GM18870 (cell line): Measurements from ENCODE around the gene OPTN.
"Not testable (repeated sequence)": the region's sequence is repeated elsewhere in the genome, so short reads cannot be mapped to it uniquely, and the experiment has no call there.

Experiments used
- ATAC-seq: cut with Tn5 transposase; IDR thresholded peaks from one replicate; pipeline ENCODE4 v1.9.1; 2021; ENCODE audit warnings: moderate library complexity; ENCODE audit not compliant: unreplicated experiment

Gene OPTN

DNA sequence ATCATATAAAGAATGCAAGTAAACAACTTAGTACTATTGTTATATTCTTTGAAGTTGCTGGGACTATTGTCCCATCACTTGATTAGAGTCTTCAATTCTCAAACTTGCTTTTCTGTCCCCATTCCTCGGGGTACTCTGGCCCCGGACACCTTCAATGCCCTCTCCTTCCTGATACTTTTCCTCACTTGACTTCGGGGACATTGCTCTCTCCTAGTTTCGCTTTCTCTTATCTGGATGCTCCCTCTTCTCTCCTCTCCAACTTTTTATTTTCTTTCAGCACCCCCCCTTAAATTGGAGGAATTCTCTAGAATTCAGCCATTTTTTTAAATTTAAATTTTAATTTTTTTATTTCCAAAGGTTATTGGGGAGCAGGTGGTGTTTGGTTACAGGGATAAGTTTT, 10.6 kb upstream of the OPTN start:
- no peak for ATAC-seq

DNA sequence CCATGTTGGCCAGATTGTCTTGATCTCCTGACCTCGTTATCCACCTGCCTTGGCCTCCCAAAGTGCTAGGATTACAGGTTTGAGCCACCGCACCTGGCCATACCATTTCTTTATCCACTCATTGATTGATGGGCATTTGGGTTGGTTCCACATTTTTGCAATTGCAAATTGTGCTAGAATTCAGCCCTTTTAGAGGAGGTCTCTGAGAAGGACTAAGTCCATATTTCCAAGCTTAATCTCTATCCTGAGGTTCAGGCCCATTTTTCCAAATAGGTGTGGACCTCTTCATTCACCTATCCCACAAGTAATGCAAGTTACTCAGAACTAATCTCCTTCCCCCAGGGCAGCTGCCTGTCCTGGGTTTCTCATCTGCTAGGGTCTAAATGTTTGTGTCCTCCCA, 9.7 kb upstream of the OPTN start:
- ATAC-seq, result no peak

DNA sequence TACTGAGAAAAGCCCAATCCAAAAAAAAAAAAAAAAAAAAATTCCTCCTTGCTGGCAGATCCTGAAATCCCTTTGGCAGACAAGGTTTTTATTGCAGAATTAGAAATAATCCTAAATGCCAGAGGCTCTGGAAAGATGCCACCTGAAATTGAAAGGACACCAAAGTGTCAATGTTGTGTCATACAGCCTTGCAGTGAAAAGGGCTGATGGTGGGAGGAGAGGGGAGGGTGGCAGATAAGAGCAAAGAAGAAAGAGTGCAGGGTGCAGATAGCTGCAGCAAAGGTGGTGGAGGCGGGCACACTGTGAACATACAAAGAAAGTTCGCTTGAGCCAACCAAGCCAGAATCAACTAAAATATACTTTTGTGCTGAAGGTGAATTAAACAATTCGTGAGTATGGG, 8.2 kb upstream of the OPTN start:
- ATAC-seq, result no peak

DNA sequence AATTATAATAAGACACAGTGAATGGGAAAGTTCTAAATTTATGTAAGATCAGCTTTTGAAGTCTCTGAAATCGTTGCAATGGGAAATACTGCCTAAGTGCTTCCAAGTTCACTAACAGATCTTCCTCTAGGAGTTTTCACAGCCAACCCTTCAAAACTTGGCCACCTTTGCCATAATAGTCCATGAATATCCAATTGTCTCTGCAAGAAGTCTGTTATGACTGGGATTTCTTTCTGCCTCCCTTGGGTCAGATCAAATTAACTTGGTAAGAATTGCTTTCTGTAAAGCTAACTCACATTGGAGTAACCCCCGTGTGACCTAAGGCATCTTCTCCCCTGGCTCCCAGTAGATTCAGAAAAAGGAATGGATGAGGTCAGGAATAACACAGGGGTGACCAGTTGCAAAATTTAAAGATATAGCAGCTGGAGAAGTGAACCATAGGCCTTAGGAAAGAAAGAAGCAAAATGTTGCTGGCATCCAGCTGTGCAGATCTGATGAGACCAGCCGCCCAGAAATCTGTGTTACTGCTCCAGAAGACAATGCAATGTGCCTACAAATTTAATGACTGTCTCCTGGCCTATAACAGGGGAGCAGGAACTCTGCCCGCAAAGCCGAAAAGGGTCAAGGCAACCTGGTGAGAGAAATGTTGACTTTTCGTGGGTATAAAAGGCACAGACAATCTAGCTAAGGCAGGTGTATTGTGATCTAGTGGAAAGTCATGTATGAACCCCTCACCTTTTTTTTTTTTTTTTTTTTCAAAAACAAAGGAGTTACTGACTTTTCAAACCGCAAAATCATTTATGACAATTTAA, 7.5 kb upstream of the OPTN start:
- ATAC-seq, result no peak

DNA sequence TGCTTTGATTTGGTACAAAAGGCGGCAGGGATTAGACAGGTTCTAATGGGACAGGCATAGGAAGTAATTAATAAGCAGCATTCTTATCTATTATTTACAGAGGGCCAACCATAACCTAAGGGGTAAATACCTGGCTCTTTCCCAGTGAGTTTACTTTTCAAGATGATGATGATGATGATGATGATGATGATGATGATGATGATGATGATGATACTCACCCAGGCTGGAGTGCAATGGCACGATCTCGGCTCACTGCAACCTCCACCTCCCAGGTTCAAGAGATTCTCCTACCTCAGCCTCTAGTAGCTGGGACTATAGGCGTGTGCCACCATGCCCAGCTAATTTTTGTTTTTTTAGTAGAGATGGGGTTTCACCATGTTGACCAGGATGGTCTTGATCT, 5.9 kb upstream of the OPTN start:
- ATAC-seq, result not testable (repeated sequence)

DNA sequence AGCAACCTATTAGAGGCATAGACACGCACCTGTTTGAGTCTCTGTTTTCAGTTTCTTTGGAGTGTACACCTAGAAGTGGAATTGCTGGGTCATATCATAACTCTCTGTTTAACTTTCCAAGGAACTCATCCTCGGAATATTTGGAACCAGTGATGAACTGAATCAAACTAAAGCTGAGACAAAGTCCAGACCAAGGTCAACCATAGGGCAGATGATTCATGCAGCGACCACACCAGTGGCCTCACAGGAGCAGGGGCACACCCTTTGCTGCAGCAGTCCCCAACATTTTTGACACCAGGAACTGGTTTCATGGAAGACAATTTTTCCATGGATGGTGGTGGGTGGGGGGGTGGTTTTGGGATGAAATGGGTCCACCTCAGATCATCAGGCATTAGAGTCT, 4.9 kb upstream of the OPTN start:
- no peak for ATAC-seq

DNA sequence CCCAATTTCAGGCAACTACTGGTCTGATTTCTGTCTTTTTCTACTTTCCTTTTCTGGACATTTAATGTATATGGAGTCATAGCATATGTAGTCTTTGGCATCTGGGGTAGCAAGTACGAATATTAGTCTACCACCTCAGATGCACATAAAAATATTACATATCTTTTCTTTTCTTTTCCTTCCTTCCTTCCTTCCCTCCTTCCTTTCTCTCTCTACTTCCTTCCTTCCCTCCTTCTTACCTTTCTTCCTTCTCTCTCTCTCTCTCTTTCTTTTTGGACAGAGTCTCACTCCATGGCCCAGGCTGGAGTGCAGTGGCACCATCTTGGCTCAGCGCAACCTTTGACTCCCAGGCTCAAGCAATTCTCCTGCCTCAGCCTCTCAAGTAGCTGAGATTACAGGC, 4.0 kb upstream of the OPTN start:
- ATAC-seq, result no peak

DNA sequence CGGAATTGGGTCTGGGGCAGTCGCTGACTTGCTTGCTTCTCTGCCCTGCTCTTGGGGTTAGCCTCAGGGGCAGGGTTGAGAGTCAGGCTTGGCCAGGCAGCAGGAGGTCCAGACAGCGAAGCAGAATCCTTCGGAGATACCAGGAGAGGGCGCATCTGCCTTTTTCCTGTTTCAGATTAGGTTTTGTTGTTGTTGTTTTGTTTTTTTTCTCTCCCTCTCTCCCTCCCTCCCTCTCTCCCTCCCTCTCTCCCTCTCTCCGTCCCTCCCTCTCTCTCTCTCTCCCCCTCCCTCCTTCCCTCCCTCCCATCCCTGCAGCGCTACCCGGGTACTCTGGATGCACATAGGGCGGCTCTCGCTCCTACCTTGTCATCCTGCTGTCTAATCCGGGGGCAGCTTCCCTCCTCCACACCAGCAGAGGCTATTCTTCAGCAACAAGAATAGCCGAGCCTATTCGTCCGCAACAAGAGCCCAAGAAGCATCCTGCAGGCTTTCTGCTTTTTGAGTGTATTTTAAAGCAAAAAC, 758 bp upstream of the OPTN start:
- ATAC-seq, result peak; percentile 23

DNA sequence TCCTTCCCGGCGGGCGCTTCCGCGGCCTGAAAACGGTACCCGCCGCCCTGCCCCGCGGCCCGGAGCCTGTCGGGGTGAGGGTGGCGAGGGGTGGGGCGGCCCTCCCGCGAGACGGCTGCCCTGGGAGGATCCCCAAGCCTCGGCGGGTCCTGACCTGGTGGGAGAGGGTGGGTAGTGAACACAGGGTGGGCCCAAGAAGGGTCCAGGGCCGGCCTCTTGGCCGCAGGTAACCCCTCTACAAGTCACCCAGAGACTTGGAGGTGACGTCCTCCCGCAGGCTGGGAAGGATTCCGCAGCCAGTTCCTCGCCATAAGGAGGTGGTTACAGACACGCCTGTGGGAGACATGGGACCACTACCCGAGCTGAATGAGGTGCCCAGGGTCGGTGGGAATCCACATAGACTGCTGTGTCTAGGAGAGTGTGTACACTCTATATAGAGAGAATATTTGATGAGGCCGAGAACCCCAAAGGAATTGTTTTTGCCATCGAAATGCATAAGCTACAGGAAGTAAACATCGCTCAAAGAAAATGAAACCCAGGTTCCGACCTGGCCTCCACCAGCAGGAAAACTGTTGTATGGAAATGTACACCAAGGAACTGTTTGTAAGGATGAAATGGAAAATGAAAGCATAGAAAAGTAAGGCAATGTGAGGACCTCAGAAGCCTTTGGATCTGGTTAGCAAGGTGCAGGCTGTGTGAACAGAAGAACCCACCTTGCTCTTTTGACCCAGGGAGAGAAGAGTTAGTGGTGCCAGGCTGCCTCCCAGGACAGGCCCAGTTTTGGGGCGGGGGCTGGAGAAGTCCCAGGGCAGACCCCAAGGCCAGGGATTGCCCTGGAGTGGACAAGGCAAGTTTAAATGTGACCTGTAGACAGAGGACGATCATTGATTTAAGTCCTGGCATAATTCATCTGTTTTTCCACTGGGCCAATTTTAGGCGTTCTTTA, 659 bp downstream of the OPTN start:
- peak; percentile 18 for ATAC-seq

DNA sequence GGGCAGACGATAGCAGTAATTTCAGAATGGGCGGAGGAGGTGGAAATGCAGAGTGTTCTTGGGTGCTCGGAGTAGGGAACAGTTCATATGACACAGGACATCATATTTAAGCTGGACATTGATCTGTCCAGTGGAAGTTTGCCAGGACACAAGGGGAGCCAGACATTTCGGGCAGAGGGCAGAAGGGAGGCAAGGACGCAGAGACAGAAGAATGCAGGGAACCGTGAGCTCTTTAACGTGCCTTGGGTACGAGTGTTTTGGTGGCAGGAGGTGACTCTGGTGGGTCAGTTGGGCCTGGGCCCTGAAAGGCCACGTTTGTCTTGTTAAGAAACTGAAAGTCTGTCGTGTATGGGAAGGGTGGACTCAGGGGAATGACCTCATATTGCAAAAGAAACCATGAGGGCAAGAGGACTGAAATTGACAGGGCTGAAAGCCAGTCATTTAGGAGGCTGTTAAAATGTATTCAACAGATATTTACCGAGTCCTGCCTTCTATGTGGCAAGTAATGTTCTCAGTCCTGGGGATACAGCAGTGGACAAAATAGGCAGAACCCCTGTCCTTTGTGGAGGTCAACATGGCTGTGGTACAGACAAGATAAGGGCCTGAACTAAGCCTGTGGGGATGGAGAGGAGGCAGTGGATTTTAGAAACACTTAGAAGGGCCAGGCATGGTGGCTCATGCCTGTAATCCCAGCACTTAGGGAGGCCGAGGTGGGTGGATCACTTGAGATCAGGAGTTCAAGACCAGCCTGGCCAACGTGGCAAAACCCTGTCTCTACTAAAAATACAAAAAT, 2.2 kb downstream of the OPTN start:
- no peak for ATAC-seq

DNA sequence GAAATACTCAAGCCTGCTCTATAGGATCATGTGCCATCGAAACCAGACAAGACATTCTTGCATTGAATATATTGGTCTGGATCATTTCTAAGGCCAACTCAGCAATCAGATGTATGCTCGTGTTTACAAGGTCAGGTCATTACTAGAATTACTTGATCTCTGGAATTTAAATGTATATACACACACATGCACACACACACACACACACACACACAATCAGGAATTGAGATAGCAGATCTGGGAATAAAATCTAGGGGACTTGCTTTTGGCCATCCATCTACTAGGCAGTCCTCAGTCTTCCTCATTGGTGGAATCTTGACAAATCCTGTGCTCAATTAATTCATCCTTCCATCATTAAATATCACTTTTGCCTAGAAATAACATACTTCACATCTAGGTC, 3.6 kb downstream of the OPTN start:
- ATAC-seq, result no peak

DNA sequence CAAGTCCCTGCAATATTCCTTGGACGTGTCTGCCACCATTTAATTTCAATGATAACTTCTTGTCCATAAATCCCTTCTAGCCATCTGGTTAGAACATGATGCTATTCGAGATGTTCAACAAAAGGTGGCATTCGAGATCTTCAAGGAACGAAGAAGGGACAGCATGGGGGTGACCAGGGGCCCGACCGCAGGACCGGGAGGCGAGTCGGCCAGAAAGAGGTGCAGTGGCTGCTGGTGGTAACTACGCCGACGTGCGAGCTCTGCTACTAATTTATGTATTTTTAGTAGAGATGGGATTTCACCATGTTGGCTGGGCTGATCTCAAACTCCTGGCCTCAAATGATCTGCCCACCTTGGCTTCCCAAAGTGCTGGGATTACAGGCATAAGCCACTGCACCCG, 4.7 kb downstream of the OPTN start:
- ATAC-seq, result no peak

DNA sequence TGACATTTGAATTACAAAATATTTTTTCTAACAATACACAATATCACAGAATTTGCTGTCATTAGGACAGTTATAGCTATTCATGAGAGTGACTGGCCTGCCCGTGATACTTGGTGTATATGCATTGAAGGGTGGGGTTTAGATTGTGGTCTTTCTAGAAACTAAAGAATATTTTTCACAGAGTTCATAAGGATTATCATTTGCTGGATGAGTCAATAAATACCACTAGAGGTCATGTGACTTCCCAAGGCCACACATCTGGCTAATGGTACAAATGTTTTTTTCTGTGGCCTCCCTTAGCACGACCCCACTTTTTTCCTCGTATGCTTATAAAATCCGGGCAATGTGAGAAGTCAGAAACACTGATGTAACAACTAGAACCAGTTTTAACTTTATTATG, 5.2 kb downstream of the OPTN start:
- no peak for ATAC-seq

DNA sequence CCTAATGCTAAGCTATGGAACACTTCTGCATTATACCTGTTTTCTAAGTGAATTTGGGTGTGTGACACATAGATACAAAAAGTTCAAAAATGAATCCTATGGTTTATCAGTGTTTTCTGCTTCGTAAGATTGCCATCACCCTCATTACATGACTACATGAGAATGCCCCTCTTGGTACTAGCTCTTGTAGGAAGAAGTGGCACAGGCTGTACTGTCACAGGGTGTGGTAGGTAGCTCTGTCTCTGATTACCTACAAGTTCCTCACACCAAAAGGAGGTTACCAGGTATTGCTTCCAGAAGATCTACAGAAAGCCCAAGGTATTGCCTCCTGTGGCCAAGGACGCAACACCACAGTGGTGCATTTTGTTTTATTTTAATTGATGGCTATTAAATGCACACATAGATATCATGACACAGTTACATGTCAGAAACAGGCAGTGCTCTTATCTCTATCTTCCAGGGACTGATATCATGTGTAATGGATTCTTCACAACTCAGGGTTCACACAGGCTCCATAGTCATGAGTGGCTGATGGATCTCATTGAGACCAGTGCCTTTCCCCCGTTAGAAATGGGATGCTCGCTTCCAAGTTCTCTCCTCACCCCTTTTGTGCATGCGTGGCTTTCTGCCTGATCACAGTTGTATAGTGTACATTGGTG, 6.6 kb downstream of the OPTN start:
- no peak for ATAC-seq

DNA sequence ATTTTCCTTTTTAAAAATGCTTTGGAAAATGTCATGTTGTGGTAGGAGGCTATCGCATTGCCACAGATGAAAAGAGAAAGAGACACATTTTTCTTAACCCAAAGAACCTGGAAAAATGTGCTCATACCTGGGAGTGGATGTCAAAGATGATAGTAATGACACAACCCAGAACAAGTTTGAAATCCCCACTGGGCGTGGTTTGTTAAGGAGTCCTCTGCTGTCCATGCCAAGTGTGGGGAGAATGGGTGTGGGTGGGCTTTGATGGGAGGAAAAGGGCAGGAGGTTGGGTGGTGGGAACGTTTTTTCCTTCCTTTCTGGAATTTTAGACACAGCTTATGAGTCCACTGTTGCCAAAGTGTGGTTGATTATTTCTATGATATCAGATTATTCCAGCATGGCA, 10.9 kb downstream of the OPTN start:
- no peak for ATAC-seq

DNA sequence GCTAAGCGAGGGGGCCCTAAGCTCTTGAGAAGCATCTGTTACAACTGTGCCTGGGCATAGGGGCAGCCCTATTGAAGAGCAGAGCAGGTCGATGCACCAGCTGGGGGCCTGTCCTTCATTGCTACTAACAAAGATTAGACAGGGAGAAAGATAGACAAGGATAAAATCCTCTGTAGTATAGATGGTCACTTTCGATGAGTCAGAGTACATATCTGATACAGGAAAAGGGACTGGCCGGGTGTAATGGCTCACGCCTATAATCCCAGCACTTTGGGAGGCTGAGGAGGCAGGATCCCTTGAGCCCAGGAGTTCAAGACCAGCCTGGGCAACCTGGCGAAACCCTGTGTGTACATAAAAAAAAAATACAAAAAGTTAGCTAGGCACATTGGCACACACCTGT, 13.6 kb downstream of the OPTN start:
- ATAC-seq, result no peak

DNA sequence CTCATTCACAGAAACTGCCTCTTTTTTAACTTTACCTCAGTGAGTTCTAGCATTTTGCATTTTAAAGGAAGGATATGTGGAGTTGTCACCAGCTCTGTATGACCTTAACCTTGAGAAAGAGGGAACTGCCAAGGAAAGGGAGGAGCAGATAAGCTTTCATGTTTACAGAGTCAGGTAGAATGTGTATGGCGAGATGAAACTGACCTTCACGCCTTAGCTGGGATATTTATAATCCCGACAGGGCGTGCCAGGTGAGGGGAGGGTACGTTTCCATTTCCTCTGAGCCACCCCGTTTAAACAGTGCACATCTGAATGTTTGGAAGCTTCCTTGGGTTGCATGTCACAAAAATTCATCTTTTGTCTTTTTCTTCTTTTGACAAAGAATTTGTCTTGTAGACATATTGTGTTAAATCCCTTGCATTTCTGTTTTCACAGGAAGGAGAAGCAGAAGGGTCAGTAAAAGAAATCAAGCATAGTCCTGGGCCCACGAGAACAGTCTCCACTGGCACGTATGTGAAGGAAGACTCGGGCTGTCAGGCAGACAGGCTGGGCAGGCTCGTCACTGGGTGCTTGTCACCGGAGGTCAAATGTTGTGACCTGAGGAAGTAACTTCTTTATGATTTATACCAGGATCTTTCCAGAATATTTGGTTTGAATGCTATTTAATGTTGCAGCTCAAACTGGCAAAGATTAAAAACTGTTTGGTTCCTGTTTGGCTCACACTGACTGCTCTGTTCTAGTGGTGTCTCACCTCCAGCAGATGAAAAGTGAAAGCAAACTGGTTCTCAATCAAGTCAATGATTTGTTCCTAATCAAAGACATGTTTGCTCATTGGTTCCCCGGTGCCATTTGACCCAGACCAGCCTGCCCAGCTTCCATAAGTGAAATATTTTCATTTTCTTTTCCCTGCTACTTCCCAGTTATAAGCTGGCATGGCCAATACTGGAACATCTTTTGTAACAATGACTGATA, 16.2 kb downstream of the OPTN start:
- ATAC-seq, result no peak

DNA sequence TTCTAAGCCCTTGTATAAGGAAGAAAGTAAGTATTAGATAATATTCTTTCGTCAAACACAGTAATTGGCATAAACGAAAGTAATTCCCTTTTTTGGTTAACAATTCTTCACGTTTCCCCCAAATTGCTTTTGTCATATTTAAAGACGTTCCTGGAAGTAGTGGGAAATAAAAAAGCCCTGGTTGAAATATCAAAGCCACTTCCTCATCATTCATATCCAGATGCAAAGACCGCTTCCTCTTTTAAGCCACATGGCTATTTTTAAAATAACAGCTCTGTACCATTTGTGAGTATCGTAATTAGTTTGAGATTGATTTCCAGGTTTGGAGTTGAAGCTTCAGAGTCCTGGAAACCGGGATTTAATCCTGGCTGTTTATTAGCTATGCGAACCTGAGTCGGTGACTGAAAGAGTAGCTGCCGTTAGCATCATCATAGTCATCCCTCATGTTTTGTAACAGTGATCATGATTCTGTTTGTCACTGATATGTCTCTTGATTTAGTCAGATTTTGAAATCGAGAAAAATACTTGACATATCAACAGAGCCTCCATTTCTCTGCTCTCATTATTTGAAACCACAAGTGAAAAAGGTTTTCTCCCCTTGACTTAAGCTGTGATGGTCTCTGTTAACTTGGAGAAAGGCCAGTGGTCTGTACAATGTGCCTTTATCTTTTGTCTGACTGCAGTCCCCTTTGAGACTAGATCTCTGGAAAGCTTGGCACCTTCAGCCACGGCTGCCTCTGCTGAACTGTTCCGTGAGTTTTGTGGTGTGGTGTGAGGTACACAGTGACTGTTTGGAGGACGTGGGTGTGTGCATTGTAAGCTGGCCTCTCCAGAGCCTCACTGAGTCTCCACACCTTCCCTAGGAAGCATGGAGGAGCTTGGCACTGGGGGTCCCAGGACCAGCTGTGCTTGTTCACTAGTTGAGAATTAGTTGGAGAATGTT, 18.1 kb downstream of the OPTN start:
- ATAC-seq, result no peak
